IMR-90 (cell line): ENCODE data around the gene BEGAIN. TPM values are rescaled to one million over a fixed set of nuclear protein-coding genes. Genes with fewer than 3 reads are reported as not detected.
A peak's percentile ranks its signal among the peaks of the same experiment; 100 is the strongest.

ENCODE experiments used
- ATAC-seq: fragments of 200-7000 bp; cut with Tn5 transposase; 2 replicates; pipeline ENCODE4 v1.9.1; 2020; ENCODE audit warnings: low read depth, mild to moderate bottlenecking, moderate library complexity
- BruUV-seq: library from RNA; stranded (reverse); fragments of 400-500 nt; replicated peaks from 2 replicates; lab custom pipeline; 2021; lab: Mats Ljungman, UMichigan
- CTCF ChIA-PET: fragments of 300-600 bp; formaldehyde crosslinking; extraction: SDS; loops from one replicate; lab custom pipeline; 2021; ENCODE audit warnings: antibody characterized with exemption; lab: Yijun Ruan, JAX
- POLR2A ChIA-PET: fragments of 300-600 bp; sonication (Branson Sonifier 250); formaldehyde crosslinking; loops from one replicate; lab custom pipeline; 2022; ENCODE audit warnings: antibody characterized with exemption; ENCODE audit not compliant: unreplicated experiment; lab: Charles Lee
- DNase-seq: peaks from one replicate; pipeline ENCODE4 v3.0.0; 2013
- H2AFZ ChIP-seq: replicated peaks from 2 replicates; pipeline ENCODE3; 2013; ENCODE audit warnings: low read length, mild to moderate bottlenecking; ENCODE audit not compliant: poor library complexity
- H2AK5ac ChIP-seq: 2 replicates; pipeline ENCODE4 v1.6.1; 2013; ENCODE audit warnings: low read depth, low read length, inconsistent platforms
- H2AK9ac ChIP-seq: replicated peaks from 2 replicates; pipeline ENCODE3; 2013; ENCODE audit warnings: mild to moderate bottlenecking, low read depth, low read length, moderate library complexity; ENCODE audit not compliant: poor library complexity
- H2BK120ac ChIP-seq: 2 replicates; pipeline ENCODE4 v1.6.1; 2013; ENCODE audit warnings: low read depth, low read length, inconsistent platforms
- H2BK15ac ChIP-seq: 3 replicates; pipeline ENCODE4 v1.6.1; 2013; ENCODE audit warnings: low read depth, low read length, inconsistent platforms
- H2BK20ac ChIP-seq: 2 replicates; pipeline ENCODE4 v1.6.1; 2013; ENCODE audit warnings: low read depth, mild to moderate bottlenecking, inconsistent platforms, low read length, moderate library complexity
- H2BK5ac ChIP-seq: 2 replicates; pipeline ENCODE4 v1.6.1; 2013; ENCODE audit warnings: mild to moderate bottlenecking, low read depth, low read length, inconsistent platforms; ENCODE audit not compliant: poor library complexity, severe bottlenecking
- H3K14ac ChIP-seq: replicated peaks from 2 replicates; pipeline ENCODE4 v1.6.1; 2013; ENCODE audit warnings: low read depth, low read length, inconsistent platforms
- H3K18ac ChIP-seq: 2 replicates; pipeline ENCODE4 v1.6.1; 2013; ENCODE audit warnings: low read depth, low read length, control low read depth
- H3K23ac ChIP-seq: 2 replicates; pipeline ENCODE4 v1.6.1; 2013; ENCODE audit warnings: low read depth, low read length, inconsistent platforms
- H3K27ac ChIP-seq: 2 replicates; pipeline ENCODE4 v1.5.1; 2013; ENCODE audit warnings: mild to moderate bottlenecking, control low read depth, low read length; ENCODE audit not compliant: insufficient read depth
- H3K27me3 ChIP-seq: 2 replicates; pipeline ENCODE4 v1.6.1; 2013; ENCODE audit warnings: low read length; ENCODE audit not compliant: control insufficient read depth, insufficient read depth
- H3K36me3 ChIP-seq: 2 replicates; pipeline ENCODE4 v1.6.1; 2013; ENCODE audit warnings: low read length, mixed read lengths; ENCODE audit not compliant: control insufficient read depth, insufficient read depth
- H3K4ac ChIP-seq: 2 replicates; pipeline ENCODE4 v1.6.1; 2013; ENCODE audit warnings: low read depth, low read length, inconsistent platforms
- H3K4me1 ChIP-seq: 2 replicates; pipeline ENCODE4 v1.6.1; 2013; ENCODE audit warnings: low read length, mixed read lengths; ENCODE audit not compliant: control insufficient read depth, insufficient read depth
- H3K4me2 ChIP-seq: 2 replicates; pipeline ENCODE4 v1.6.1; 2013; ENCODE audit warnings: low read depth, mild to moderate bottlenecking, control low read depth, low read length, moderate library complexity
- H3K4me3 ChIP-seq: 2 replicates; pipeline ENCODE4 v1.5.1; 2013; ENCODE audit warnings: low read depth, mild to moderate bottlenecking, control low read depth, low read length, moderate library complexity; ENCODE audit not compliant: insufficient read depth
- H3K56ac ChIP-seq: 2 replicates; pipeline ENCODE4 v1.6.1; 2013; ENCODE audit warnings: low read length, inconsistent platforms; ENCODE audit not compliant: insufficient read depth; ENCODE audit errors: extremely low read depth
- H3K79me1 ChIP-seq, 2 experiments: 2 replicates each; pipeline ENCODE4 v1.6.1; 2013; ENCODE audit warnings: low read length in 2 of 2, inconsistent platforms in 1 of 2, low read depth in 1 of 2
- H3K9ac ChIP-seq: 2 replicates; pipeline ENCODE4 v1.6.1; 2013; ENCODE audit warnings: low read depth, low read length, control low read depth
- H3K9me1 ChIP-seq: 2 replicates; pipeline ENCODE4 v1.6.1; 2013; ENCODE audit warnings: low read length, inconsistent platforms; ENCODE audit not compliant: insufficient read depth
- H3K9me3 ChIP-seq: 2 replicates; pipeline ENCODE4 v1.6.1; 2013; ENCODE audit warnings: low read length; ENCODE audit not compliant: control insufficient read depth, insufficient read depth
- H4K20me1 ChIP-seq: 2 replicates; pipeline ENCODE4 v1.6.1; 2013; ENCODE audit warnings: low read length, inconsistent platforms; ENCODE audit not compliant: insufficient read depth
- H4K5ac ChIP-seq: 2 replicates; pipeline ENCODE4 v1.6.1; 2013; ENCODE audit warnings: mild to moderate bottlenecking, low read depth, low read length, control low read depth
- H4K8ac ChIP-seq, 2 experiments: 2 replicates each; pipeline ENCODE4 v1.6.1; 2013; ENCODE audit warnings: low read depth in 2 of 2, low read length in 2 of 2, control low read depth in 1 of 2, inconsistent platforms in 1 of 2
- H4K91ac ChIP-seq: 2 replicates; pipeline ENCODE4 v1.6.1; 2013; ENCODE audit warnings: low read depth, low read length, inconsistent platforms; ENCODE audit not compliant: insufficient read depth
- BHLHE40 ChIP-seq: fragments of 150-350 bp; IDR thresholded peaks from 2 replicates; pipeline ENCODE4 v1.6.1; 2016; ENCODE audit warnings: mild to moderate bottlenecking, low read depth, low read length
- CEBPB ChIP-seq: IDR thresholded peaks from 2 replicates; pipeline ENCODE4 v1.6.1; 2012; ENCODE audit warnings: low read depth, low read length, improper control_type of control experiment
- CHD1 ChIP-seq: IDR thresholded peaks from 2 replicates; pipeline ENCODE4 v1.6.1; 2012; ENCODE audit warnings: low read depth, low read length, improper control_type of control experiment
- CTCF ChIP-seq: conservative IDR thresholded peaks from 2 replicates; pipeline ENCODE4 v1.5.1; 2012; ENCODE audit warnings: mild to moderate bottlenecking, low read depth, low read length, improper control_type of control experiment
- FOS ChIP-seq: fragments of 150-350 bp; IDR thresholded peaks from 2 replicates; pipeline ENCODE4 v1.6.1; 2016; ENCODE audit warnings: low read depth, low read length
- MAFK ChIP-seq: IDR thresholded peaks from 2 replicates; pipeline ENCODE4 v1.6.1; 2012; ENCODE audit warnings: low read depth, low read length, improper control_type of control experiment
- MAZ ChIP-seq: IDR thresholded peaks from 2 replicates; pipeline ENCODE4 v1.6.1; 2012; ENCODE audit warnings: low read depth, mild to moderate bottlenecking, low read length, improper control_type of control experiment, moderate library complexity, borderline replicate concordance
- MXI1 ChIP-seq: IDR thresholded peaks from 2 replicates; pipeline ENCODE4 v1.6.1; 2012; ENCODE audit warnings: low read depth, mild to moderate bottlenecking, low read length, moderate library complexity, borderline replicate concordance
- NFE2L2 ChIP-seq: fragments of 150-350 bp; IDR thresholded peaks from 2 replicates; pipeline ENCODE4 v1.6.1; 2016; ENCODE audit warnings: low read depth, mild to moderate bottlenecking, low read length
- RAD21 ChIP-seq: IDR thresholded peaks from 2 replicates; pipeline ENCODE4 v1.6.1; 2012; ENCODE audit warnings: low read length, improper control_type of control experiment
- RFX5 ChIP-seq: IDR thresholded peaks from 2 replicates; pipeline ENCODE4 v1.8.0; 2012; ENCODE audit warnings: low read depth, mild to moderate bottlenecking, low read length, moderate library complexity
- SMC3 ChIP-seq: fragments of 150-350 bp; IDR thresholded peaks from 2 replicates; pipeline ENCODE4 v1.6.1; 2016; ENCODE audit warnings: low read depth, mild to moderate bottlenecking, antibody characterized with exemption, low read length, moderate library complexity
- WGBS, 2 experiments: methylation state at CpG; one replicate each; pipeline versions ENCODE4 v1.1.5 to v1.1.7; 2013; ENCODE audit warnings: missing lambda C conversion rate in 2 of 2; ENCODE audit not compliant: insufficient read length in 1 of 2; ENCODE audit errors: extremely low coverage in 2 of 2; 5-methylcytosine and 5-hydroxymethylcytosine counted together
- dilution Hi-C: fragments of 300-500 bp; cut with HindIII; formaldehyde crosslinking; loops from one replicate; pipeline ENCODE4 v1.14.3; 2018; ENCODE audit warnings: low sequenced_read_pairs; ENCODE audit not compliant: unreplicated experiment
- in situ Hi-C: fragments of 300-500 bp; cut with MboI; formaldehyde crosslinking; loops from 3 replicates; pipeline ENCODE4 v1.14.3; 2019; ENCODE audit warnings: low sequenced_read_pairs, inconsistent platforms, mixed read lengths
- intact Hi-C: fragments of 100-400 bp; cut with micrococcal nuclease; formaldehyde crosslinking; loops from 2 replicates; pipeline ENCODE4 v1.10.0; 2022
- polyA plus RNA-seq, 3 experiments: library from polyadenylated mRNA; depleted of rRNA; stranded (reverse); fragments of >200 nt; gene quantifications; 2 replicates each; pipeline ENCODE4 v1.2.3, GENCODE V29; 2012; ENCODE audit warnings: low replicate concordance in 1 of 3
- total RNA-seq: library from RNA; depleted of rRNA; stranded (reverse); fragments of >200 nt; gene quantifications from 2 replicates; pipeline ENCODE4 v1.2.3, GENCODE V29; 2012

BEGAIN gene
- total and polyA plus RNA-seq, 2 of the 4 experiments (the other 2 are of a cell fraction) = 0.18 to 0.99 TPM

- no peak overlapping the region for H4K8ac ChIP-seq
- BruUV-seq = no TSS peak
- intact Hi-C loops = loop anchor here (5.0 kb wide), 1 partner anchor 296 kb away; the partner anchor contains the start of gene MEG3
- 87% methylated on average over 8 of the region's 16 CpGs; no CpG with 5 or more reads in 1 of the 2 experiments for WGBS, 2 experiments
- H4K20me1 ChIP-seq = no peaks in the 10 kb centered on the region
- no peaks in the 10 kb centered on the region for H3K9me3 ChIP-seq
- H2AK5ac ChIP-seq = peak overlapping the region; percentile 50; the same call in 1 of the 2 replicates
- TF ChIP-seq NFE2L2 = no peak
- no peak for TF ChIP-seq SMC3
- TF ChIP-seq RFX5 = no peak
- TF ChIP-seq MAFK = no peak
- no peak for TF ChIP-seq MXI1
- TF ChIP-seq CEBPB = no peak
- no peak for TF ChIP-seq BHLHE40
- no peak for TF ChIP-seq FOS
- no peak for TF ChIP-seq MAZ
- no peak for TF ChIP-seq CHD1
- no peak for TF ChIP-seq CTCF
- TF ChIP-seq RAD21 = no peak
- H3K79me1 ChIP-seq = no peaks in the 10 kb centered on the region
- peaks cover 8% of the 10 kb centered on the region for H3K9me1 ChIP-seq
- H3K36me3 ChIP-seq = peaks cover 24% of the 10 kb centered on the region
- CTCF ChIA-PET = no interaction called here
- no peak overlapping the region for H4K5ac ChIP-seq
- H2BK20ac ChIP-seq = no peak overlapping the region
- H3K9ac ChIP-seq = no peak overlapping the region
- H2BK5ac ChIP-seq = no peak overlapping the region
- no peak overlapping the region for H3K4ac ChIP-seq
- H2AK9ac ChIP-seq = no peak overlapping the region
- H3K23ac ChIP-seq = no peak overlapping the region
- no peak overlapping the region for H3K4me2 ChIP-seq
- no peak overlapping the region for H2AFZ ChIP-seq
- in situ Hi-C loops = no loop called here
- H3K27ac ChIP-seq = no peak overlapping the region
- dilution Hi-C loops = no loop called here
- H3K18ac ChIP-seq = no peak overlapping the region
- no peak for DNase-seq
- no peak overlapping the region for H3K4me3 ChIP-seq
- H3K4me1 ChIP-seq = no peaks in the 10 kb centered on the region; the same call in 1 of the 2 replicates
- no peaks in the 10 kb centered on the region for H3K27me3 ChIP-seq
- no peak for ATAC-seq
- no peak overlapping the region for H3K14ac ChIP-seq
- H4K91ac ChIP-seq = no peak overlapping the region
- H2BK120ac ChIP-seq = no peak overlapping the region
- H2BK15ac ChIP-seq = no peak overlapping the region
- POLR2A ChIA-PET = no interaction called here
- no peak overlapping the region for H3K56ac ChIP-seq
These were observed 55.8 kb downstream of the BEGAIN start for GRCh38 chr14:100531152-100532121.
